ENCODE measurements around the gene DCDC1. TPM values are rescaled to one million over a fixed set of nuclear protein-coding genes. Genes with fewer than 3 reads are reported as not detected.

Gene DCDC1
- total RNA-seq, 1 experiment from 2014 or later: not detected

DNA sequence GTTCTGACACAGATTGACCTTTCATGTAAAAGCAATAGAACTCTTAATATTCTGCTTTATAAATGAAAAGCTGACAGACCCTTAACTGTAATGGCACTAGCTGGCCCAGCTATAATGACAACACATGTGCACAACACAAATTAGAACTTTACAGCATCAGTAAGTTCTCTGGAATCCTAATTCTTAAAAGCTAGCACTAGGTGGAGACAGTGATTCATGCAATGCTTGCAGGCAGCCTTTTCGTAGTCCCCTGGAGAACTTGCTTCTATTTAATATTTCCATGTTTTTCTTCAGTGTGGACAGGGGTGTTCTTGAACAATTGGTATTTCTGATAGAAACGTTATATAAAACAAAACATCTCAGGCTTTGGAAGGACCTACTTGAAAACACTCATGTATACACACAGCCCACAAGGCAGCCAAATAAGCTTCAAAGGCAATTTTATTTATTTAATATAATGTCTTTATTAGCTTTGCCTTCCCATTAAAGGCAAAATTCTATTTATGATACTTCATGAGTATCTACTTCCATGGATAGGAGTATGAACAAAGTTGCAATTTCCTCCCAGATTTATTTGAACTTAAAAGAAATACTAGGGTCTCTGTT is 409.0 kb downstream of the DCDC1 start:
- Histone ChIP-seq H3K27ac (ENCODE audit: low read length) (no peak overlapping the region), H3K27me3 (ENCODE audit: control insufficient read depth, insufficient read depth, low read length) (no peaks in the 10 kb centered on the region), H3K4me1 (ENCODE audit: control insufficient read depth, insufficient read depth, low read length) (no peaks in the 10 kb centered on the region), H3K4me3 (ENCODE audit: low read depth in 2 of 2, low read length in 2 of 2) (no peak overlapping the region), H3K36me3 (ENCODE audit: control insufficient read depth, insufficient read depth, low read length) (no peaks in the 10 kb centered on the region), H3K9me3 (ENCODE audit: control insufficient read depth, insufficient read depth, low read depth, low read length) (no peaks in the 10 kb centered on the region)
- BruUV-seq (replicated peaks): no TSS peak
- ATAC-seq: 0 out of 2 replicates have a peak, but pooled peaks have one; percentile 63
- TF ChIP-seq, protein P1, sequence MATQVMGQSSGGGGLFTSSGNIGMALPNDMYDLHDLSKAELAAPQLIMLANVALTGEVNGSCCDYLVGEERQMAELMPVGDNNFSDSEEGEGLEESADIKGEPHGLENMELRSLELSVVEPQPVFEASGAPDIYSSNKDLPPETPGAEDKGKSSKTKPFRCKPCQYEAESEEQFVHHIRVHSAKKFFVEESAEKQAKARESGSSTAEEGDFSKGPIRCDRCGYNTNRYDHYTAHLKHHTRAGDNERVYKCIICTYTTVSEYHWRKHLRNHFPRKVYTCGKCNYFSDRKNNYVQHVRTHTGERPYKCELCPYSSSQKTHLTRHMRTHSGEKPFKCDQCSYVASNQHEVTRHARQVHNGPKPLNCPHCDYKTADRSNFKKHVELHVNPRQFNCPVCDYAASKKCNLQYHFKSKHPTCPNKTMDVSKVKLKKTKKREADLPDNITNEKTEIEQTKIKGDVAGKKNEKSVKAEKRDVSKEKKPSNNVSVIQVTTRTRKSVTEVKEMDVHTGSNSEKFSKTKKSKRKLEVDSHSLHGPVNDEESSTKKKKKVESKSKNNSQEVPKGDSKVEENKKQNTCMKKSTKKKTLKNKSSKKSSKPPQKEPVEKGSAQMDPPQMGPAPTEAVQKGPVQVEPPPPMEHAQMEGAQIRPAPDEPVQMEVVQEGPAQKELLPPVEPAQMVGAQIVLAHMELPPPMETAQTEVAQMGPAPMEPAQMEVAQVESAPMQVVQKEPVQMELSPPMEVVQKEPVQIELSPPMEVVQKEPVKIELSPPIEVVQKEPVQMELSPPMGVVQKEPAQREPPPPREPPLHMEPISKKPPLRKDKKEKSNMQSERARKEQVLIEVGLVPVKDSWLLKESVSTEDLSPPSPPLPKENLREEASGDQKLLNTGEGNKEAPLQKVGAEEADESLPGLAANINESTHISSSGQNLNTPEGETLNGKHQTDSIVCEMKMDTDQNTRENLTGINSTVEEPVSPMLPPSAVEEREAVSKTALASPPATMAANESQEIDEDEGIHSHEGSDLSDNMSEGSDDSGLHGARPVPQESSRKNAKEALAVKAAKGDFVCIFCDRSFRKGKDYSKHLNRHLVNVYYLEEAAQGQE (IDR thresholded peaks at IDR 0.05; ENCODE audit: insufficient read depth in 1 of 2, low read depth in 2 of 2, low read length in 1 of 2): no peak
- TF ChIP-seq POLR2AphosphoS5 (IDR thresholded peaks at IDR 0.05; ENCODE audit: low read depth, low read length): no peak
- TF ChIP-seq, protein P2, sequence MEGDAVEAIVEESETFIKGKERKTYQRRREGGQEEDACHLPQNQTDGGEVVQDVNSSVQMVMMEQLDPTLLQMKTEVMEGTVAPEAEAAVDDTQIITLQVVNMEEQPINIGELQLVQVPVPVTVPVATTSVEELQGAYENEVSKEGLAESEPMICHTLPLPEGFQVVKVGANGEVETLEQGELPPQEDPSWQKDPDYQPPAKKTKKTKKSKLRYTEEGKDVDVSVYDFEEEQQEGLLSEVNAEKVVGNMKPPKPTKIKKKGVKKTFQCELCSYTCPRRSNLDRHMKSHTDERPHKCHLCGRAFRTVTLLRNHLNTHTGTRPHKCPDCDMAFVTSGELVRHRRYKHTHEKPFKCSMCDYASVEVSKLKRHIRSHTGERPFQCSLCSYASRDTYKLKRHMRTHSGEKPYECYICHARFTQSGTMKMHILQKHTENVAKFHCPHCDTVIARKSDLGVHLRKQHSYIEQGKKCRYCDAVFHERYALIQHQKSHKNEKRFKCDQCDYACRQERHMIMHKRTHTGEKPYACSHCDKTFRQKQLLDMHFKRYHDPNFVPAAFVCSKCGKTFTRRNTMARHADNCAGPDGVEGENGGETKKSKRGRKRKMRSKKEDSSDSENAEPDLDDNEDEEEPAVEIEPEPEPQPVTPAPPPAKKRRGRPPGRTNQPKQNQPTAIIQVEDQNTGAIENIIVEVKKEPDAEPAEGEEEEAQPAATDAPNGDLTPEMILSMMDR (IDR thresholded peaks at IDR 0.05): peak; percentile 68; the same call in 1 of the 2 replicates
- CTCF ChIA-PET: interaction anchor here (1.3 kb wide), 1 partner anchor 85 kb away, joined by 6 read pairs; no protein-coding TSS in a partner anchor
- DNase-seq (ENCODE audit: low read depth, low spot score): peak; percentile 10
- in situ Hi-C loops (cut with HindIII; ENCODE audit: low pct_unique_long_range_greater_than_20kb, low sequenced_read_pairs): no loop called here
- POLR2A ChIA-PET: no interaction called here
- intact Hi-C loops (cut with micrococcal nuclease; ENCODE audit: unreplicated experiment): loop anchor here (1.0 kb wide), 1 partner anchor 273 kb away; no protein-coding TSS in a partner anchor

DNA sequence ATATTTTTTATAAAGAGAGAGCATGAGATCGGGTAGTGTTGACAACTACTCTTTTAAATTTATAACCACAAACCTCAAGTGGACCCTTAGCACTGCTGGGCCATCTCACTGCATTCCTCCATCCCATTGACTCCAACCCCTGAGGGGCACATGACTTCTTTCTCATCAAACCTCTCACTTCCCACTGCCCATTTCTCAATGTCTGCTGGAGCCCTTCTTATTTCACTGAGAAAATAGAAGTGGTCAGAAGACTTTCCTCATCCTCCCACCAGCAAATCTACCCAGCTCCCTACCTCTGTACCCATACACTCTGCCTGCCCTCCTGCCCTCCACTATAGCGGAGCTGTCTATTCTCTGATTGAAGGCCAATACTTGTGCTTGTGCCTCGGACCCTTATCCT is 412.8 kb downstream of the DCDC1 start:
- POLR2A ChIA-PET: no interaction called here
- Histone ChIP-seq H3K27me3 (ENCODE audit: control insufficient read depth, insufficient read depth, low read length) (no peaks in the 10 kb centered on the region), H3K4me3 (ENCODE audit: low read depth in 2 of 2, low read length in 2 of 2) (no peak overlapping the region), H3K27ac (ENCODE audit: low read length) (no peak overlapping the region), H3K4me1 (ENCODE audit: control insufficient read depth, insufficient read depth, low read length) (no peaks in the 10 kb centered on the region), H3K36me3 (ENCODE audit: control insufficient read depth, insufficient read depth, low read length) (no peaks in the 10 kb centered on the region), H3K9me3 (ENCODE audit: control insufficient read depth, insufficient read depth, low read depth, low read length) (no peaks in the 10 kb centered on the region)
- in situ Hi-C loops (cut with HindIII; ENCODE audit: low pct_unique_long_range_greater_than_20kb, low sequenced_read_pairs) (no loop called here), intact Hi-C loops (cut with micrococcal nuclease; ENCODE audit: unreplicated experiment) (no loop called here)
- no peak for TF ChIP-seq SIN3A (IDR thresholded peaks at IDR 0.05; ENCODE audit: borderline replicate concordance, insufficient read depth, low read depth, low read length)
- TF ChIP-seq TCF7L2 (IDR thresholded peaks at IDR 0.05; ENCODE audit: low read depth, low read length): no peak
- TF ChIP-seq POLR2AphosphoS5 (IDR thresholded peaks at IDR 0.05; ENCODE audit: low read depth, low read length): no peak
- TF ChIP-seq, protein P1 (IDR thresholded peaks at IDR 0.05; ENCODE audit: insufficient read depth in 1 of 2, low read depth in 2 of 2, low read length in 1 of 2): no peak
- TF ChIP-seq, protein P2 (IDR thresholded peaks at IDR 0.05): no peak
- ATAC-seq (no peak), DNase-seq (ENCODE audit: low read depth, low spot score) (no peak)
- CTCF ChIA-PET: no interaction called here
- BruUV-seq (replicated peaks): no TSS peak

All from Panc1 (cell line).